OCI-LY3 (cell line): ENCODE data around the gene EIF3A.

ENCODE experiments used
- H2AFZ ChIP-seq: fragments of 200-600, 300-600 bp; shearing (Covaris generic); 2 replicates; pipeline ENCODE4 v1.6.0; 2014; ENCODE audit warnings: antibody characterized with exemption, low read depth, low read length
- H3K27ac ChIP-seq: fragments of 200-600, 300-600 bp; sonication (generic); 2 replicates; pipeline ENCODE4 v1.5.1; 2014; ENCODE audit warnings: mild to moderate bottlenecking, low read length, moderate library complexity, mixed read lengths
- H3K27me3 ChIP-seq: fragments of 200-600, 300-600 bp; sonication (generic); 2 replicates; pipeline ENCODE4 v1.6.1; 2014; ENCODE audit warnings: low read depth, low read length, mixed read lengths
- H3K36me3 ChIP-seq: fragments of 200-600, 300-600 bp; sonication (generic); replicated peaks from 2 replicates; pipeline ENCODE3; 2014; ENCODE audit warnings: low read depth, low read length, mixed read lengths
- H3K4me1 ChIP-seq: fragments of 300-600, 200-600 bp; sonication (generic); 2 replicates; pipeline ENCODE4 v1.6.1; 2014; ENCODE audit warnings: low read length, mixed read lengths
- H3K4me2 ChIP-seq: fragments of 200-600, 300-600 bp; sonication (generic); 2 replicates; pipeline ENCODE4 v1.6.1; 2014; ENCODE audit warnings: low read length, mixed read lengths
- H3K4me3 ChIP-seq: fragments of 300-600, 200-600 bp; sonication (generic); 2 replicates; pipeline ENCODE4 v1.5.1; 2014; ENCODE audit warnings: antibody characterized with exemption, mild to moderate bottlenecking, low read length, moderate library complexity
- H3K79me2 ChIP-seq: fragments of 300-600, 200-600 bp; shearing (Covaris generic); 2 replicates; pipeline ENCODE4 v1.6.1; 2014; ENCODE audit warnings: mild to moderate bottlenecking, low read length, mixed read lengths
- H3K9ac ChIP-seq: fragments of 300-600, 200-600 bp; shearing (Covaris generic); 2 replicates; pipeline ENCODE4 v1.6.0; 2014; ENCODE audit warnings: mild to moderate bottlenecking, low read length, moderate library complexity
- H3K9me3 ChIP-seq: fragments of 200-600, 300-600 bp; shearing (Covaris generic); 2 replicates; pipeline ENCODE4 v1.6.1; 2014; ENCODE audit warnings: low read length, mixed read lengths; ENCODE audit not compliant: insufficient read depth
- H4K20me1 ChIP-seq: fragments of 200-600, 300-600 bp; sonication (generic); 2 replicates; pipeline ENCODE4 v1.6.1; 2016; ENCODE audit warnings: low read length, mixed read lengths; ENCODE audit not compliant: insufficient read depth
- EZH2phosphoT487 ChIP-seq: fragments of 200-600 bp; shearing (Covaris generic); IDR thresholded peaks from 2 replicates; pipeline ENCODE4 v1.6.1; 2018; ENCODE audit warnings: antibody characterized with exemption, mixed run types, low read depth
- TF ChIP-seq, protein P1 (sequence below): fragments of 200-600, 300-600 bp; sonication (generic); IDR thresholded peaks from 2 replicates; pipeline ENCODE4 v1.5.1; 2014; ENCODE audit warnings: antibody characterized with exemption, low read length, low read depth

The EIF3A gene

DNA sequence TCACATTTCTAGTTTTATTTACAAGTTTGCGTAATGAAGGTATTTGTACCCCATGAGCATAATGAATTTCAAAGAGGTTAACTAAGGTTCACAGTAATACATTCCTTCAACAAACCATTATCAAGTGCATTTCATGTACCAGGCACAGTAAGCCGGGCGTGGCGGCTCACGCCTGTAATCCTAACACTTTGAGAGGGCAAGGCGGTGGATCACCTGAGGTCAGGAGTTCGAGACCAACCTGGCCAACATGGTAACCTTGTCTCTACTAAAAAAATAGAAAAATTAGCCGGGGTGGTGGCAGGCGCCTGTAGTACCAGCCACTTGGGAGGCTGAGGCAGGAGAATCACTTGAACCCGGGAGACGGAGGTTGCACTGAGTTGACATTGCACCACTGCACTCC, 4.3 kb upstream of the EIF3A start:
- no peak overlapping the region for H3K4me3 ChIP-seq
- no peaks in the 10 kb centered on the region for H3K27me3 ChIP-seq
- no peak for TF ChIP-seq EZH2phosphoT487
- TF ChIP-seq, protein P1, sequence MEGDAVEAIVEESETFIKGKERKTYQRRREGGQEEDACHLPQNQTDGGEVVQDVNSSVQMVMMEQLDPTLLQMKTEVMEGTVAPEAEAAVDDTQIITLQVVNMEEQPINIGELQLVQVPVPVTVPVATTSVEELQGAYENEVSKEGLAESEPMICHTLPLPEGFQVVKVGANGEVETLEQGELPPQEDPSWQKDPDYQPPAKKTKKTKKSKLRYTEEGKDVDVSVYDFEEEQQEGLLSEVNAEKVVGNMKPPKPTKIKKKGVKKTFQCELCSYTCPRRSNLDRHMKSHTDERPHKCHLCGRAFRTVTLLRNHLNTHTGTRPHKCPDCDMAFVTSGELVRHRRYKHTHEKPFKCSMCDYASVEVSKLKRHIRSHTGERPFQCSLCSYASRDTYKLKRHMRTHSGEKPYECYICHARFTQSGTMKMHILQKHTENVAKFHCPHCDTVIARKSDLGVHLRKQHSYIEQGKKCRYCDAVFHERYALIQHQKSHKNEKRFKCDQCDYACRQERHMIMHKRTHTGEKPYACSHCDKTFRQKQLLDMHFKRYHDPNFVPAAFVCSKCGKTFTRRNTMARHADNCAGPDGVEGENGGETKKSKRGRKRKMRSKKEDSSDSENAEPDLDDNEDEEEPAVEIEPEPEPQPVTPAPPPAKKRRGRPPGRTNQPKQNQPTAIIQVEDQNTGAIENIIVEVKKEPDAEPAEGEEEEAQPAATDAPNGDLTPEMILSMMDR: no peak
- peaks cover under 1% of the 10 kb centered on the region; the same call in 1 of the 2 replicates for H4K20me1 ChIP-seq
- no peaks in the 10 kb centered on the region for H3K9me3 ChIP-seq
- peaks cover 13% of the 10 kb centered on the region for H3K4me1 ChIP-seq
- H3K27ac ChIP-seq: no peak overlapping the region
- no peaks in the 10 kb centered on the region for H3K36me3 ChIP-seq
- no peak overlapping the region for H2AFZ ChIP-seq
- no peak overlapping the region for H3K9ac ChIP-seq
- peak overlapping the region; percentile 41 for H3K4me2 ChIP-seq
- peaks cover 16% of the 10 kb centered on the region for H3K79me2 ChIP-seq

DNA sequence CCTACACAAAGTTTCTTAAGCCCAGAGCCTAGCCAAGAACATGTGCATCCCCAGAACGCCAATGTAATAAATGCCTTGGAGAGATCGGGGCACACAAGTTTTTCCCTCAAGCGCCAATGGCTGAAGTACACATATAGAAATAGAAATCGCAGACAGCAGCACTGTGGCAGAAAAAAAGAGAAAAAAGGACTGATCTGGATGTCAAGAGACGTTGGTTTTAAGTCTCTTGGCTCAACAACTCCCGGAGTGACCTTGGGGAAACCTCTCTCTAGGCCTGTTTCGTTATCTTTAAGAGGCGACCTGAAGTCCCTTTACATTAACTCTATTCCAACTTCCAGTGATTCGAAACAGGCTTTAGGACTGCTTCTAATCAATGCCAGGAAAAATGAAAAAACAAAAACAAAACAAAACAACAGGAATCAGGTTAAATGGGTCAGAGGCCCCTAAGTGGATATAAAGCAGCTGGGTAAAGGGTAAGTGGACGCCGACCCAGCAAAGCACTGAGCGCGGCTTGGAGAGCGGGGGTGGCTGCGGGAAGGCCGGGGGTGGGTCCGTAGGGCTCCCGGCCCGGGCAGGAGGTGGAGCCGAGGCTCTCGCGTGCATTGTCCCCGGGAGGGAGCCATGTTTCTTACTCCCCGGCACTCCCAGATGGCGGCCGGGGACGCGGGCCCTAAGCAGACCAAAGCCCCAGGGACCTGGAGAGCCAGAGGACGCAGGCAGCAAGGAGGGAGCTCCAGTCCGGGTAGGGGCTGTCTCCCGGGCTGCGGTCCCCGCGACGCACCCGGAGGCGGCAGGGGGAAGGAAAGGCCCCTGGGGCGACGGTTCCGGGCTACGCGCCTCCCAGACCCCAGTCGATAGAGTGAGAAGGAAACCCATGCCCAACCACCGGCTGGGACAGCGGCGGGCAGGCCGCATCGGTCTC, 757 bp downstream of the EIF3A start:
- Histone ChIP-seq H3K9me3 (no peaks in the 10 kb centered on the region), H3K4me2 (peak overlapping the region; percentile 91), H4K20me1 (peaks cover 39% of the 10 kb centered on the region), H3K27ac (peak overlapping the region; percentile 79), H3K79me2 (peaks cover 67% of the 10 kb centered on the region), H3K36me3 (peaks cover 20% of the 10 kb centered on the region), H3K27me3 (no peaks in the 10 kb centered on the region), H3K4me1 (peaks cover 24% of the 10 kb centered on the region), H3K4me3 (peak overlapping the region; percentile 95), H3K9ac (peak overlapping the region; percentile 99), H2AFZ (peak overlapping the region; percentile 58; the same call in 1 of the 2 replicates)
- TF ChIP-seq EZH2phosphoT487: no peak
- TF ChIP-seq, protein P1: no peak

DNA sequence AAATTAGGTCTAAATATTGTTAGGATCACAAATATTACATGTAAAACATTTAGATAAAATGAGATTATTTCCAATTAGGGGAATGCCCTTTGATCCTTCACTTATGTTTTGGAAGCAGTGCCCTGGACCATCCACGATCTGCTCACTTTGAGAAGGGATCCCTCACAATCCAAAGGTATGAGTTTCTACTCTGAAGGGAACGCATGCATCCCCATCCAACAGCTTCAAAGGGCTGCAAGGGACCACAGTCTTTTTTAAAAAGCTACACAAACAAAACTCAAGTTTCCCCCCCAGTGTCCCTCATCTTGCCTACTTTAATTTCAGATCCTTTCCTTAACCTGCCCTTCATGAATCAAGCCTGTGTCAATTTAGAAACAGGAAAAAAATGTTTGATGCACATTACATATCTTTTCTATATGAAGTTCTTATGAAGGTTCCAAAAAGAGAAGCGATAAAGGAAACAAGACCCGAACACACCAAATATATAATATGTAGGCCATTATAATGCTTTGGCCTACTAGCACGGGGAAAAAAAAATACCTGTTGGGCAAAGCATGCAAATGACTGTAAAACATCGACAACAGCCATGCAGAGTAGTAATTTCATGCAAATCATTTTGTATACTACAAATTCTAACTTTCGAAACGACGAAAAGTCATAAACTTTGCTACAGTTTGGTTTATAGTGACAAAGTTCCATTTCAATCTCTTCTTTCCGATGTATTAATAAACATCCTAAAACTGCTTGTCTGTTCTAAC, 2.0 kb downstream of the EIF3A start:
- TF ChIP-seq, protein P1: no peak
- no peak for TF ChIP-seq EZH2phosphoT487
- H2AFZ ChIP-seq: no peak overlapping the region
- peak overlapping the region; percentile 91 for H3K4me2 ChIP-seq
- no peaks in the 10 kb centered on the region for H3K9me3 ChIP-seq
- peak overlapping the region; percentile 95 for H3K4me3 ChIP-seq
- peaks cover 79% of the 10 kb centered on the region for H3K79me2 ChIP-seq
- peaks cover 48% of the 10 kb centered on the region for H4K20me1 ChIP-seq
- no peaks in the 10 kb centered on the region for H3K27me3 ChIP-seq
- H3K36me3 ChIP-seq: peaks cover 22% of the 10 kb centered on the region
- 0 out of 2 replicates have a peak overlapping the region, but pooled peaks have one; percentile 79 for H3K27ac ChIP-seq
- peak overlapping the region; percentile 99 for H3K9ac ChIP-seq
- H3K4me1 ChIP-seq: peaks cover 18% of the 10 kb centered on the region

DNA sequence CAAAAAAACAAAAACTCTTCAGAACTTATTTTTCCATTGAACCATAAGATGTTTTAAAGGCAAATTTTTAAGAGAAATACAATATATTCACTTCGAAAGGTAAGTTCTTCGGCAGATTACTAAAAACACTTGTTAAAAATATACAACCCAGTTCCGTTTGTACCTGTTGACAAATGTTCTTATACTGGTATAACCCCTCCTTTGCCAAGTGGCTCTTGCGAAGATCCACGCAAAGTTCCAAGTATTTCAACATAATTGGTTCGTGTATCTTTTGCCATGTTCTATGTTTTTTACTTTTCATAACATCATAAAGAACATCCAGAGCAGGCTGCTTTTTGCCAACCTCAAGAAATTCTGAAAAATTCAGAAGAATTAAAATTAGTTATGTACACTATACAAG, 7.0 kb downstream of the EIF3A start:
- Histone ChIP-seq H2AFZ (no peak overlapping the region), H3K27ac (no peak overlapping the region), H3K4me1 (peaks cover 15% of the 10 kb centered on the region), H3K9ac (no peak overlapping the region), H3K4me2 (no peak overlapping the region), H3K9me3 (no peaks in the 10 kb centered on the region), H3K79me2 (peaks cover 94% of the 10 kb centered on the region), H3K27me3 (no peaks in the 10 kb centered on the region), H3K36me3 (peaks cover 43% of the 10 kb centered on the region), H4K20me1 (peaks cover 46% of the 10 kb centered on the region), H3K4me3 (no peak overlapping the region)
- TF ChIP-seq, protein P1: no peak
- no peak for TF ChIP-seq EZH2phosphoT487
